ENCODE data around the gene MIDN. TPM values are rescaled to one million over a fixed set of nuclear protein-coding genes. Genes with fewer than 3 reads are reported as not detected.
A peak's percentile ranks its signal among the peaks of the same experiment; 100 is the strongest.

The MIDN gene
- total and polyA plus RNA-seq, 2 of the 4 experiments (the other 2 are of a cell fraction): 2.5 to 26.0 TPM

DNA sequence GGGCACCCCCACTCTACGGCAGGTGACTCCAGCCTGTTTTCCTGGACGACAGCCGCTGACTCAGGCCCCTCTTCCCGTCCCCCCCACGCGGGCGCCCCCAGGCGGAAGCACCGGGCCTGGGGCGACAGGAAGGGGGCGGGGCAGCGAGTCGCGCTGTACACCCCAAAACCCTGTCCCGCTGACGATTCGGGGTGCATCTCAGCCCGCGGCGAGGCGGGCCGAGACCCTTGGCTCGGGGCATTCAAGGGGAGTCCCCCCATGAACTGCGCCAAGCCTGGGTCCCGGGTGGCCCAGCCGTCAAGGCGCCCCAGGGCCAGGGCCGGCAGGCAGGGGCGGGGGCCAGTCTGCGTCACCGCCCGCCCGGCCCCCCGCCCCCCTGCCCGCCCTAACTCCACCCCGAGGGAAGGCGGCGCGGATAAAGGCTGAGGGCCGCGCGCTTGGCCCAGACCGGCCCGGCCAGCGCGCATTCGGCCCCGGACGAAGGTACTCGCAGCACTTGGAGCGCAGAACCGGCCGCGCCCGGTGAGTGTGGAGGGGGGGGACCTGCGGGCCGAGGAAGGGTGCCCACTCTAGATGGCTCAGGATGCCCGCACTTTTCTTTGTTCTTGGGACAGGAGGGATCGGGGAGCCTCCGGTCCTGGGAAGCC is at the start of gene MIDN (continued):
- TF ChIP-seq, protein P1, sequence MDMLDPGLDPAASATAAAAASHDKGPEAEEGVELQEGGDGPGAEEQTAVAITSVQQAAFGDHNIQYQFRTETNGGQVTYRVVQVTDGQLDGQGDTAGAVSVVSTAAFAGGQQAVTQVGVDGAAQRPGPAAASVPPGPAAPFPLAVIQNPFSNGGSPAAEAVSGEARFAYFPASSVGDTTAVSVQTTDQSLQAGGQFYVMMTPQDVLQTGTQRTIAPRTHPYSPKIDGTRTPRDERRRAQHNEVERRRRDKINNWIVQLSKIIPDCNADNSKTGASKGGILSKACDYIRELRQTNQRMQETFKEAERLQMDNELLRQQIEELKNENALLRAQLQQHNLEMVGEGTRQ (IDR thresholded peaks at IDR 0.05; ENCODE audit: low read depth, low read length): 0 out of 2 replicates have a peak, but pooled peaks have one; percentile 23
- TF ChIP-seq MAFK (IDR thresholded peaks at IDR 0.05; ENCODE audit: low read depth, low read length): peak; percentile 9; the same call in 1 of the 2 replicates

DNA sequence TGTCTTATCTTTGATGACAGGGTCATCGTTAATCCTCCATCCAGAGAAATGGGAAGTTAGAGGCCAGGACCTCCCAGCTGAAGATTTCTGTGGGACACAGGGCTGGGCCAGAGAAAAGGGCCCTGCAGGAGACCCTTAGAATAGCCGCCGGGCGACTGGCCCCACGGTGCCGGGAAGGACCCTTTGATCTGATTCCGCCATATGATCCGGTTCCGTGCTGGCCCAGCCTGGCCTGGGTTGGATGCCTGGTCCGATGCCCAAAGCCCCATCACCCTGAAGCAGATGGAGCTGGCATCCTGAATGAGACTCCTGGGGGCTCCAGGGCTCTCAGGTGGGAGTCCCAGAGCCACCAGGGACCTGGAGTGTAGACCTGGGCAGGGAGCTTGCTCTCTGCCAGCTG is 48.9 kb upstream of the MIDN start:
- in situ Hi-C loops (cut with MboI; ENCODE audit: low sequenced_read_pairs): no loop called here
- CTCF ChIA-PET: interaction anchor here (0.6 to 1.6 kb wide), 2 partner anchors 44 to 86 kb away, joined by 3 to 6 read pairs; no protein-coding TSS in a partner anchor

More for the DNA sequence above, 48.9 kb upstream of the MIDN start:
- TF ChIP-seq CHD1 (IDR thresholded peaks at IDR 0.05; ENCODE audit: low read depth, low read length): no peak
- TF ChIP-seq, protein P1 (IDR thresholded peaks at IDR 0.05; ENCODE audit: low read depth, low read length): no peak
- intact Hi-C loops (cut with micrococcal nuclease): no loop called here
- Histone ChIP-seq H3K9me1 (ENCODE audit: insufficient read depth, low read length) (0 out of 2 replicates have a peak, but pooled peaks cover 6% of the 10 kb centered on the region), H2AFZ (replicated peaks; ENCODE audit: low read length, poor library complexity) (no peak overlapping the region), H3K36me3 (ENCODE audit: control insufficient read depth, insufficient read depth, low read length) (no peaks in the 10 kb centered on the region), H4K91ac (ENCODE audit: insufficient read depth, low read depth, low read length) (no peak overlapping the region), H4K8ac (ENCODE audit: low read depth in 2 of 2, low read length in 2 of 2) (no peak overlapping the region), H3K9me3 (ENCODE audit: control insufficient read depth, insufficient read depth, low read length) (no peaks in the 10 kb centered on the region), H3K23ac (ENCODE audit: low read depth, low read length) (no peak overlapping the region), H3K4ac (ENCODE audit: low read depth, low read length) (no peak overlapping the region), H3K27ac (ENCODE audit: insufficient read depth, low read length) (no peak overlapping the region), H4K5ac (ENCODE audit: low read depth, low read length) (no peak overlapping the region), H2BK5ac (ENCODE audit: low read depth, low read length, poor library complexity, severe bottlenecking) (no peak overlapping the region), H3K18ac (ENCODE audit: low read depth, low read length) (no peak overlapping the region), H3K4me1 (ENCODE audit: control insufficient read depth, insufficient read depth, low read length) (peaks cover 3% of the 10 kb centered on the region), H2AK5ac (ENCODE audit: low read depth, low read length) (no peak overlapping the region; the same call in 1 of the 2 replicates), H3K4me2 (ENCODE audit: low read depth, low read length) (no peak overlapping the region), H3K56ac (ENCODE audit: extremely low read depth, insufficient read depth, low read length) (no peak overlapping the region), H4K20me1 (ENCODE audit: insufficient read depth, low read length) (no peaks in the 10 kb centered on the region), H2BK120ac (ENCODE audit: low read depth, low read length) (no peak overlapping the region), H2AK9ac (replicated peaks; ENCODE audit: low read depth, low read length, poor library complexity) (no peak overlapping the region), H3K79me1 (ENCODE audit: low read depth in 1 of 2, low read length in 2 of 2) (peaks cover 0 to 4% of the 10 kb centered on the region in 2 experiments; a peak in 2 of 4 replicates), H2BK20ac (ENCODE audit: low read depth, low read length) (no peak overlapping the region), H2BK15ac (ENCODE audit: low read depth, low read length) (no peak overlapping the region), H3K4me3 (ENCODE audit: insufficient read depth, low read depth, low read length) (no peak overlapping the region), H3K14ac (replicated peaks; ENCODE audit: low read depth, low read length) (no peak overlapping the region), H3K27me3 (ENCODE audit: control insufficient read depth, insufficient read depth, low read length) (no peaks in the 10 kb centered on the region), H3K9ac (ENCODE audit: low read depth, low read length) (no peak overlapping the region)
- ATAC-seq (ENCODE audit: low read depth) (no peak), DNase-seq (no peak)
- dilution Hi-C loops (cut with HindIII; ENCODE audit: low sequenced_read_pairs, unreplicated experiment): no loop called here
- no TSS peak for BruUV-seq (replicated peaks)
- POLR2A ChIA-PET (ENCODE audit: unreplicated experiment): no interaction called here
- 82% methylated on average over 1 of the region's 10 CpGs; no CpG with 5 or more reads in 1 of the 2 experiments for WGBS, 2 experiments (ENCODE audit: extremely low coverage in 2 of 2, insufficient read length in 1 of 2)
